Mesenchymal stem cell (in vitro differentiated cells and primary cell): ENCODE results near the gene NUP98.

ENCODE experiments used
- DNase-seq: peaks from one replicate; pipeline ENCODE4 v3.0.0-alpha.2; 2013
- H2AFZ ChIP-seq: one replicate; pipeline ENCODE4 v1.6.1; 2013; ENCODE audit warnings: low read depth, mild to moderate bottlenecking, control low read depth, inconsistent platforms, low read length, moderate library complexity
- H2AK5ac ChIP-seq: 2 replicates; pipeline ENCODE4 v1.6.1; 2013; ENCODE audit warnings: low read length, moderate library complexity, mild to moderate bottlenecking, inconsistent platforms; ENCODE audit not compliant: severe bottlenecking
- H2BK120ac ChIP-seq: one replicate; pipeline ENCODE4 v1.6.1; 2013; ENCODE audit warnings: low read depth, mild to moderate bottlenecking, inconsistent platforms, low read length, moderate library complexity
- H2BK12ac ChIP-seq, 2 experiments: one replicate each; pipeline ENCODE4 v1.6.1; 2013; ENCODE audit warnings: inconsistent platforms in 2 of 2, low read length in 2 of 2, mild to moderate bottlenecking in 2 of 2, moderate library complexity in 2 of 2, control low read depth in 1 of 2
- H2BK15ac ChIP-seq: one replicate; pipeline ENCODE4 v1.6.1; 2013; ENCODE audit warnings: mild to moderate bottlenecking, low read depth, inconsistent platforms; ENCODE audit not compliant: poor library complexity, severe bottlenecking
- H2BK5ac ChIP-seq: 2 replicates; pipeline ENCODE4 v1.6.1; 2013; ENCODE audit warnings: low read depth, mild to moderate bottlenecking, low read length, control low read depth, inconsistent platforms; ENCODE audit not compliant: poor library complexity, severe bottlenecking
- H3K14ac ChIP-seq, 2 experiments: one replicate each; pipeline ENCODE4 v1.6.1; 2013; ENCODE audit warnings: inconsistent platforms in 2 of 2, low read length in 2 of 2, control low read depth in 1 of 2, mild to moderate bottlenecking in 1 of 2, moderate library complexity in 1 of 2
- H3K18ac ChIP-seq, 2 experiments: one replicate each; pipeline ENCODE4 v1.6.1; 2013; ENCODE audit warnings: inconsistent platforms in 2 of 2, low read length in 2 of 2, control low read depth in 1 of 2, low read depth in 1 of 2, mild to moderate bottlenecking in 1 of 2
- H3K23ac ChIP-seq, 2 experiments: one replicate each; pipeline ENCODE4 v1.6.1; 2013; ENCODE audit warnings: inconsistent platforms in 2 of 2, low read length in 2 of 2, mild to moderate bottlenecking in 2 of 2, moderate library complexity in 2 of 2, control low read depth in 1 of 2
- H3K27ac ChIP-seq: 2 replicates; pipeline ENCODE4 v1.5.1; 2013; ENCODE audit warnings: mild to moderate bottlenecking, moderate library complexity, low read length, control low read depth, inconsistent platforms; ENCODE audit not compliant: poor library complexity, severe bottlenecking
- H3K27me3 ChIP-seq, 2 experiments: 2 replicates each; pipeline versions ENCODE4 v1.6.1 to v1.7.0; 2013; ENCODE audit warnings: low read length in 2 of 2, mild to moderate bottlenecking in 2 of 2, moderate library complexity in 2 of 2, control low read depth in 1 of 2, inconsistent platforms in 1 of 2; ENCODE audit not compliant: control insufficient read depth in 1 of 2, insufficient read depth in 1 of 2
- H3K36me3 ChIP-seq, 2 experiments: 2 replicates each; pipeline versions ENCODE4 v1.6.1 to v1.7.0; 2013; ENCODE audit warnings: low read length in 2 of 2, control low read depth in 1 of 2, inconsistent platforms in 1 of 2, low read depth in 1 of 2, mild to moderate bottlenecking in 1 of 2; ENCODE audit not compliant: insufficient read depth in 2 of 2, control insufficient read depth in 1 of 2
- H3K4ac ChIP-seq, 2 experiments: one replicate each; pipeline ENCODE4 v1.6.1; 2013; ENCODE audit warnings: inconsistent platforms in 2 of 2, low read length in 2 of 2, mild to moderate bottlenecking in 2 of 2, moderate library complexity in 2 of 2, control low read depth in 1 of 2, low read depth in 1 of 2
- H3K4me1 ChIP-seq: 2 replicates; pipeline ENCODE4 v1.6.1; 2013; ENCODE audit warnings: low read depth, low read length, control low read depth; ENCODE audit not compliant: control insufficient read depth, insufficient read depth
- H3K4me2 ChIP-seq: 2 replicates; pipeline ENCODE4 v1.6.1; 2013; ENCODE audit warnings: low read length, mild to moderate bottlenecking, inconsistent platforms; ENCODE audit not compliant: poor library complexity, severe bottlenecking
- H3K4me3 ChIP-seq, 2 experiments: 2 replicates each; pipeline versions ENCODE4 v1.5.1 to v1.7.0; 2013; ENCODE audit warnings: low read length in 2 of 2, mild to moderate bottlenecking in 2 of 2, control low read depth in 1 of 2, low read depth in 1 of 2; ENCODE audit not compliant: insufficient read depth in 1 of 2
- H3K79me1 ChIP-seq: replicated peaks from 2 replicates; pipeline ENCODE4 v1.6.1; 2013; ENCODE audit warnings: mild to moderate bottlenecking, control low read depth, low read length, inconsistent platforms; ENCODE audit not compliant: poor library complexity, severe bottlenecking
- H3K9ac ChIP-seq: 2 replicates; pipeline ENCODE4 v1.7.0; 2013; ENCODE audit warnings: mild to moderate bottlenecking, low read length, moderate library complexity
- H3K9me3 ChIP-seq: 2 replicates; pipeline ENCODE4 v1.7.0; 2013; ENCODE audit warnings: mild to moderate bottlenecking, low read length; ENCODE audit not compliant: control insufficient read depth
- H4K8ac ChIP-seq: one replicate; pipeline ENCODE4 v1.6.1; 2013; ENCODE audit warnings: inconsistent platforms, mild to moderate bottlenecking, low read length, moderate library complexity
- H4K91ac ChIP-seq: one replicate; pipeline ENCODE4 v1.6.1; 2013; ENCODE audit warnings: mild to moderate bottlenecking, low read length, inconsistent platforms
- WGBS: methylation state at CpG from one replicate; pipeline ENCODE4 v1.1.7; 2013; ENCODE audit warnings: mixed read lengths; 5-methylcytosine and 5-hydroxymethylcytosine counted together

Gene NUP98

GRCh38 chr11:3675971-3676370 lies 121.4 kb downstream of the NUP98 start:
- Histone ChIP-seq H3K27me3 (no peaks in the 10 kb centered on the region), H3K27ac (no peak overlapping the region), H3K4me1 (peaks cover 5% of the 10 kb centered on the region), H4K8ac (no peak overlapping the region), H2BK12ac (no peak overlapping the region), H2BK120ac (no peak overlapping the region), H3K9me3 (no peaks in the 10 kb centered on the region), H3K4me2 (no peak overlapping the region), H2AFZ (no peak overlapping the region), H2BK15ac (no peak overlapping the region), H3K79me1 (peaks cover 21% of the 10 kb centered on the region), H3K23ac (no peak overlapping the region), H3K4ac (no peak overlapping the region), H4K91ac (no peak overlapping the region), H2BK5ac (no peak overlapping the region), H3K18ac (no peak overlapping the region), H3K36me3 (peaks cover 53 to 99% of the 10 kb centered on the region in 2 experiments), H3K9ac (no peak overlapping the region), H2AK5ac (no peak overlapping the region), H3K14ac (no peak overlapping the region), H3K4me3 (no peak overlapping the region)
- no peak for DNase-seq
- 98% methylated on average over 11 of the region's 11 CpGs for WGBS

- H2AFZ ChIP-seq, result no peak overlapping the region
- H2BK12ac ChIP-seq, result no peak overlapping the region
- H3K9ac ChIP-seq, result no peak overlapping the region
- no peak overlapping the region for H2BK120ac ChIP-seq
- no peak overlapping the region for H2BK15ac ChIP-seq
- no peak overlapping the region for H2AK5ac ChIP-seq
- H3K36me3 ChIP-seq, result peaks cover 57 to 99% of the 10 kb centered on the region in 2 experiments
- peak; percentile 28 for DNase-seq
- H2BK5ac ChIP-seq, result no peak overlapping the region
- no peaks in the 10 kb centered on the region for H3K27me3 ChIP-seq
- no peak overlapping the region for H4K8ac ChIP-seq
- H3K9me3 ChIP-seq, result no peaks in the 10 kb centered on the region
- no peak overlapping the region for H3K4ac ChIP-seq
- H3K27ac ChIP-seq, result peak overlapping the region; percentile 64
- H3K79me1 ChIP-seq, result peaks cover 16% of the 10 kb centered on the region
- no peak overlapping the region for H3K23ac ChIP-seq
- no peak overlapping the region for H4K91ac ChIP-seq
- H3K4me2 ChIP-seq, result no peak overlapping the region
- no peak overlapping the region for H3K18ac ChIP-seq
- no peak overlapping the region for H3K14ac ChIP-seq
- H3K4me1 ChIP-seq, result peaks cover 5% of the 10 kb centered on the region
- no CpG with 5 or more reads among the region's 1 CpG for WGBS
- no peak overlapping the region for H3K4me3 ChIP-seq
Measured at GRCh38 chr11:3674189-3674588, 123.2 kb downstream of the NUP98 start.

DNA sequence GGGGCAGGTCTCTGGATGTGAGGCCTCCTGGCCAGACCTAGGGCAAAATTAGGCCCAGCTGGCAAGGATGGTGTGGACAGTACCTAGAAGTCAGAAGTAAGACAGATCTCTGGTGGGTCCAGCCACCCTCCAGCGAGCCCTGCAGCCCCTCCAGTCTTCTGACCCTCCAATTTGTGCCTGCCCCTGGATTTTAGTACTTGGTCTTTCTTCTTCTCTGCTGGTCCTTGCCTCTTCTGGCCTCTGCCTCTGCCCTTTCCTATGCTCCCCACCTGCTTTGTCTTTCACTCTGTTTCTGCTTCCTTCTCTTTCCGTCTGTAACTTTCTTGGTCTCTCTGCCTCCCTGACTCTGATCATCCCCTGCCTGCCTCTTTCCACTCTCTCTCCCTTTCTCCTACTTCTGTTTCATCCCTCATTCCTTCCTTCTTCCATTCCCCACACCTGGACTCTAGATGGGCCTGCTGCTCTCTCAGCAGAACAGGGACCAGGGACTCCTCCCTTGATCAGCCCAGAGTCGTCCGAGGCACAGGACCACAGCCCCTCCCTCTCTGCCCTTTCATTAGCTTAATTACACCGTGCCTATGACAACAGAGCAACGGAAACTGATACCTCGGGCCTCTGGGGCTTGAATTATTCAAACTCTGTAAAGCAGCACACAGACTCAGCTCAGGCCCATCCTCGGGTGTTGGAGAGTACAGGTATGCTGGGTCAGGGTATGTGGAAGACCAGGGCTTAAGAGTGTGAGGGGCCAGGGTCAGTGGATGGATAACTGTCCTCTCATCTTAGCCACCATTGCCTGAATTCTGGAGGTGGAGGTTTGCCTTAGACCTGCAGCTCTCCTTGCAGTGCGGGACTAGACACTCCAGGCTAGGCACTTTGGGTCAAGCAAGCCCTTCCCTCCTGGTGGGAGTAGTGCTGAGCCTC lies 125.8 kb downstream of the NUP98 start, which contains the start of gene CHRNA10:
TSS of gene CHRNA10 (minus strand) at position 51 of the 921 bp plus-strand sequence. CDS start 72 bp downstream, outside the sequence.
- H2BK120ac ChIP-seq, result no peak within 1 kb of the TSS
- H3K18ac ChIP-seq, result no peak within 1 kb of the TSS
- peaks cover 16% of the 10 kb centered on the region for H3K79me1 ChIP-seq
- no peak within 1 kb of the TSS for H2BK5ac ChIP-seq
- no peak within 1 kb of the TSS for H2BK15ac ChIP-seq
- H3K4me3 ChIP-seq, result no peak within 1 kb of the TSS
- no peak for DNase-seq
- no peak within 1 kb of the TSS for H3K4ac ChIP-seq
- H2AFZ ChIP-seq, result no peak within 1 kb of the TSS
- no peak within 1 kb of the TSS for H3K14ac ChIP-seq
- no peaks in the 10 kb centered on the region for H3K27me3 ChIP-seq
- no peak within 1 kb of the TSS for H4K91ac ChIP-seq
- no peak within 1 kb of the TSS for H3K27ac ChIP-seq
- H2BK12ac ChIP-seq, result no peak within 1 kb of the TSS
- no peaks in the 10 kb centered on the region for H3K9me3 ChIP-seq
- H3K9ac ChIP-seq, result no peak within 1 kb of the TSS
- no peak within 1 kb of the TSS for H2AK5ac ChIP-seq
- 86% methylated on average over 9 of the region's 9 CpGs for WGBS
- peaks cover 73 to 91% of the 10 kb centered on the region in 2 experiments for H3K36me3 ChIP-seq
- no peak within 1 kb of the TSS for H3K4me2 ChIP-seq
- peaks cover 8% of the 10 kb centered on the region for H3K4me1 ChIP-seq
- H4K8ac ChIP-seq, result no peak within 1 kb of the TSS
- no peak within 1 kb of the TSS for H3K23ac ChIP-seq

GRCh38 chr11:3669742-3670183 lies 127.6 kb downstream of the NUP98 start:
- H3K4me1 ChIP-seq, result peaks cover 3% of the 10 kb centered on the region
- H3K9ac ChIP-seq, result no peak overlapping the region
- no peak overlapping the region for H3K27ac ChIP-seq
- no peaks in the 10 kb centered on the region for H3K9me3 ChIP-seq
- no peak overlapping the region for H2BK15ac ChIP-seq
- H3K27me3 ChIP-seq, result no peaks in the 10 kb centered on the region
- no peak overlapping the region for H3K14ac ChIP-seq
- H3K18ac ChIP-seq, result no peak overlapping the region
- H3K4me3 ChIP-seq, result no peak overlapping the region
- no peak overlapping the region for H3K4me2 ChIP-seq
- H2BK12ac ChIP-seq, result no peak overlapping the region
- H3K79me1 ChIP-seq, result peaks cover 10% of the 10 kb centered on the region
- no peak overlapping the region for H4K91ac ChIP-seq
- peaks cover 74 to 92% of the 10 kb centered on the region in 2 experiments for H3K36me3 ChIP-seq
- H2AFZ ChIP-seq, result no peak overlapping the region
- H4K8ac ChIP-seq, result no peak overlapping the region
- no peak overlapping the region for H2AK5ac ChIP-seq
- H3K4ac ChIP-seq, result no peak overlapping the region
- no peak overlapping the region for H3K23ac ChIP-seq
- 93% methylated on average over 5 of the region's 5 CpGs for WGBS
- no peak overlapping the region for H2BK5ac ChIP-seq
- H2BK120ac ChIP-seq, result no peak overlapping the region
- no peak for DNase-seq
